GM21723 (cell line): ENCODE results near the gene BBS10.
"Not testable (repeated sequence)": the region's sequence is repeated elsewhere in the genome, so short reads cannot be mapped to it uniquely, and the experiment has no call there.

Experiments used
- ATAC-seq: cut with Tn5 transposase; IDR thresholded peaks from one replicate; pipeline ENCODE4 v1.9.1; 2021; ENCODE audit warnings: mild to moderate bottlenecking, moderate library complexity; ENCODE audit not compliant: unreplicated experiment

BBS10 gene

GRCh38 chr12:76332606-76333005, 15.6 kb downstream of the BBS10 start:
- ATAC-seq: no peak

GRCh38 chr12:76329606-76330005, 18.6 kb downstream of the BBS10 start:
- no peak for ATAC-seq

DNA sequence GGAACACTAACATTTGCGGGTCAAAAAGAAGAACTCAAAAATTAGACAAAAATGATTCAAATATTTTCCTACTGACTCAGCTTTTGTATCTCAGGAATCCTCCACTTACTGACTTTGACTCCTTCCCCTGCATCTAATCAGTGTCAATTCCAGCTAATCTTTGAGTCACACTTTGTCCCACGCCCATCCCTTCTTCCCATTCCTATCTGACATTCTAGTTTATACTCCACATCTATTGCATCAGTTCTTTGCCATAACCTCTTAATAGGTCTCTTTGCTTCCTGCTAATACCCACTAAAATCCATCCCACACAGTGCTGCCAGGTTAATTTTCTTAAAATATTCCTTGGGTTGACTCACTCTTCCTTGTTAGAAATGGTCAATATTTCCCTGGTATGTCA, 19.1 kb downstream of the BBS10 start:
- no peak for ATAC-seq

DNA sequence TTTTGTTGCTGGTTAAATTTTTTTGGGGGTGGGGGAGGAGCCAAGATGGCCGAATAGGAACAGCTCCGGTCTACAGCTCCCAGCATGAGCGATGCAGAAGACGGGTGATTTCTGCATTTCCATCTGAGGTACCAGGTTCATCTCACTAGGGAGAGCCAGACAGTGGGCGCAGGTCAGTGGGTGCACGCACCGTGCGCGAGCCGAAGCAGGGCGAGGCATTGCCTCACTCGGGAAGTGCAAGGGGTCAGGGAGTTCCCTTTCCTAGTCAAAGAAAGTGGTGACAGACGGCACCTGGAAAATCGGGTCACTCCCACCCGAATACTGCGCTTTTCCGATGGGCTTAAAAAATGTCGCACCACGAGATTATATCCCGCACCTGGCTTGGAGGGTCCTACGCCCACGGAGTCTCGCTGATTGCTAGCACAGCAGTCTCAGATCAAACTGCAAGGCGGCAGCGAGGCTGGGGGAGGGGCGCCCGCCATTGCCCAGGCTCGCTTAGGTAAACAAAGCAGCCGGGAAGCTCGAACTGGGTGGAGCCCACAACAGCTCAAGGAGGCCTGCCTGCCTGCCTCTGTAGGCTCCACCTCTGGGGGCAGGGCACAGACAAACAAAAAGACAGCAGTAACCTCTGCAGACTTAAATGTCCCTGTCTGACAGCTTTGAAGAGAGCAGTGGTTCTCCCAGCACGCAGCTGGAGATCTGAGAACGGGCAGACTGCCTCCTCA, 28.5 kb downstream of the BBS10 start:
- not testable (repeated sequence) for ATAC-seq

- ATAC-seq: no peak
Measured at GRCh38 chr12:76318773-76319594, 29.2 kb downstream of the BBS10 start.

DNA sequence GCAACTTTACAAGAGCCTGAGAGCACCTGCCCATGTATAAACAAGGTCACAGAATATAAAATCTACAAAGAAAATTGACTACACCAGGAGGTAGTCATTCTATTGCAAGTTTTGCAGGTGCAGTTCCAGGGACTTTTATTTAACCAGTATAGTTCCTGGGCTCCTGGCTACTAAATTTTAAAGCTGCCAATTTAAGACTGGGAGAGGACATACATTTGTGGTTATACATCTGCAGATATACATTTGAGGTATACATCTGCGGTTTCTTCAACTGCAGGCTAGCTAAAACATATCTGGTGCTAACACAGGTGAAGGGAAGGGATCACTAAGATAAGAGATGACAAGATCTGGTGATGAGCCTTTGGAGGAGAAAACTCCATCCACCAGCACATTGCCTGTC, 30.2 kb downstream of the BBS10 start:
- no peak for ATAC-seq

DNA sequence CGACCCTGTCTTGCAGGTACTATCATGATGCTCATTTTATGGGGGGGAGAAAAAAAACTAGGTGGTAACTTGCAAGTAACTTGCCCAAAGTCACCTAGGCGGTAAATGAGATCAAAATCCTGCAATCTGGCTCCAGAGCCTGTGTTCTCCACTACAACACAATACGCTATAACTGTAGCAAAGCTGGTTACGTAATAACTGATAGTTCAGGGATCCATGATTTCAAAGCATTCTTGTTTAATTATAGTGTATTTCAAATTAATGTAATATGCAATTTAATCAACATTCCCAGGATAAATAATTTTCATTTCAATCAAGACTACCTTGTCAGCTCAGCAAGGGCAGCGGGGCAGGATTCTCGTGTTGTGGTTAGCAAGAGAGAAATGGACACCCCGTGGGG, 31.7 kb downstream of the BBS10 start:
- no peak for ATAC-seq

GRCh38 chr12:76313299-76313698, 34.9 kb downstream of the BBS10 start:
- ATAC-seq: no peak

GRCh38 chr12:76312315-76312714, 35.9 kb downstream of the BBS10 start:
- no peak for ATAC-seq

GRCh38 chr12:76311796-76312195, 36.4 kb downstream of the BBS10 start:
- ATAC-seq: no peak

DNA sequence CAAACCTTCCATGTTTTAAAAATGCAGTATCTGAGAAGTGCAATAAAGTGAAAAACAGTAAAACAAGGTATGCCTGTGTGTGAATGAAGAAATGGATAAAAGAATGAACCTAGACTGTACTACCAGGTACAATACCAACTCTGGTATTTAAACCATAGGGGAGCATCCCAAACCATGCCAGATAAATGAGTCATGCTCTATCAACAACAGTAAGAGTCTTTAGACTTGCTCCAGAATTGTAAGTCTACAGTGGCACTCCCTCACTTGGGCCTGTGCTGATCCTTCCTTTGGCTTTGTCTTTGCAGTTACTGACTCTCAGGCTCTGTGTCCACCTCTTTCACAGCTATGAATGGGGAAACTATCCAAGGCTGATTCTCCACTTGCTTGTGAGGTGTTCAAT, 38.1 kb downstream of the BBS10 start:
- ATAC-seq: no peak

GRCh38 chr12:76308866-76309265, 39.3 kb downstream of the BBS10 start:
- ATAC-seq: no peak

- no peak for ATAC-seq
Measured at GRCh38 chr12:76307083-76307482, 41.1 kb downstream of the BBS10 start.

GRCh38 chr12:76303989-76304460, 44.2 kb downstream of the BBS10 start:
- ATAC-seq: no peak

DNA sequence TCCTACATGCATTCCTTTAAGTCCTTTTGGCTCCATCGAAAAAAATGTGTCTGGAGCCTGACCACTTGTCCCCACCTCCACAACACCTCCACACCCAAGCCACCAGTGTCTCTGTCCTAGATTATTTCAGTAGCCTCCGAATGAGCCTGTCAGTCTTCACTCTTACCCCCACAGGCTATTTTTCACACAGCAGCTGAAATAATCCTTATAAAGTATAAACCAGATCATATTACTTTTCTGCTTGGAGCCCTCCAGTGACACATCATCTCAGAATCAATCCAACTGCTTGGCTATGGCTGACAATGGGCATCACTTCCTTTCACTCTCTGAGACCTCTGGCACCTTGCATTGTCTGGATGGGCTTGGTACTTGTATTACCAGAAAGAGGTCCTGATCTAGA, 44.9 kb downstream of the BBS10 start:
- no peak for ATAC-seq

GRCh38 chr12:76300297-76300665, 47.9 kb downstream of the BBS10 start:
- ATAC-seq: no peak

DNA sequence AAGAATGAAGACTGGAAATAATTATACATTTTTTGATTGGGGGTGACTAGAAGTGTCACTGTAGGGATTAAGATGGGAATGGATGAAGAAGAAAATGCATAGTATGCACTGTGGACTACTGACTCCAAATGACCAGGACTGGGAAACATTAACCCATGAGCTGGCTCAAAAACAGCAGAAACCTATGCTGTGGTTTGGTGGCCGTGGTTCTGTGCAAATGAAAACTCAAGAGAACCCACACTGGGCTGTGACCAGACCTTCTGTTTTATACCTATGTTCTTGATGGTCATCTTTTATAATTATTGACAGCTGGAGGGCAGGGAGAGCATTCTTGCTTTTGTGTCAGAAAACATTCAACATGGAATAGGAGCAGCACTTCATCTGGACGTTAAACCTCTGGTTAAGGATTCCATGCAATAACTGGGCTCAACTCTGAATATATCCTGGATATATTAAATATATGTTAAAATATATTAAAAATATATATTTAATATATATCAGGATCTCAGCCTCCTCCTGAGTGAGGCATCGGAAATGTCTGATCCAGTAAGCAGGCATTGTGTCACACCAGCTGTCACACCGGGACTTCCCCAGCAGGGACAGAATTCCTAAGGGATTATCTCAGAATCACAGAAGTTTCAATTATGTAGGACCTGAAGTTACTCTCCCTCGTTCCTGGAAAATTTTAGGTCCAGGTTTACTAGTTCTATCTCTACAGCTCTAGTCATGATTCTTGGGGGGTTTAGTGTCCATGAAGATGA, 48.5 kb downstream of the BBS10 start:
- no peak for ATAC-seq
